CD4-positive, alpha-beta T cell (primary cell): ENCODE data around the gene ADGRB3. TPM values are rescaled to one million over a fixed set of nuclear protein-coding genes. Genes with fewer than 3 reads are reported as not detected.

Experiments used
- ATAC-seq: fragments of 200-7000 bp; cut with Tn5 transposase; one replicate; pipeline ENCODE4 v1.10.0; 2022; ENCODE audit warnings: mild to moderate bottlenecking; ENCODE audit not compliant: poor library complexity
- CTCF ChIA-PET: fragments of 350-600 bp; sonication (Branson Sonifier 250); formaldehyde crosslinking; loops from one replicate; lab custom pipeline; 2021; ENCODE audit warnings: antibody characterized with exemption, inconsistent platforms; lab: Charles Lee
- POLR2A ChIA-PET: fragments of 350-600 bp; sonication (Branson Sonifier 250); formaldehyde crosslinking; loops from one replicate; lab custom pipeline; 2021; ENCODE audit warnings: antibody characterized with exemption, inconsistent platforms; lab: Charles Lee
- DNase-seq, 14 experiments: peaks; one replicate each; pipeline ENCODE4 v3.0.0-alpha.2; 2013 to 2020; ENCODE audit warnings: mixed read lengths in 2 of 14
- H3K27ac ChIP-seq, 2 donors: one replicate each; pipeline versions ENCODE4 v1.5.1 to v1.7.0; 2013; ENCODE audit warnings: low read length in 2 of 2, low read depth in 1 of 2, mild to moderate bottlenecking in 1 of 2
- H3K27me3 ChIP-seq, 2 experiments: 1 replicate in 1 of 2; 2 replicates in 1 of 2; pipeline versions ENCODE4 v1.6.1 to v1.7.0; 2013; ENCODE audit warnings: low read length in 2 of 2, control low read depth in 1 of 2, mild to moderate bottlenecking in 1 of 2, moderate library complexity in 1 of 2; ENCODE audit not compliant: insufficient read depth in 2 of 2, control insufficient read depth in 1 of 2
- H3K36me3 ChIP-seq: one replicate; pipeline ENCODE4 v1.6.1; 2013; ENCODE audit warnings: low read length, control low read depth; ENCODE audit not compliant: insufficient read depth
- H3K4me1 ChIP-seq: one replicate; pipeline ENCODE4 v1.6.1; 2013; ENCODE audit warnings: low read length, control low read depth; ENCODE audit not compliant: insufficient read depth
- H3K4me3 ChIP-seq: one replicate; pipeline ENCODE4 v1.5.1; 2013; ENCODE audit warnings: mild to moderate bottlenecking, low read length, moderate library complexity
- H3K9me3 ChIP-seq, 2 experiments: 1 replicate in 1 of 2; 2 replicates in 1 of 2; pipeline versions ENCODE4 v1.6.1 to v1.7.0; 2013; ENCODE audit warnings: low read length in 2 of 2, mild to moderate bottlenecking in 2 of 2, control low read depth in 1 of 2, moderate library complexity in 1 of 2; ENCODE audit not compliant: control insufficient read depth in 1 of 2, insufficient read depth in 1 of 2
- H3K27ac Mint-ChIP-seq: one replicate; pipeline ENCODE4 v1.8.0; 2020; ENCODE audit warnings: mixed read lengths
- H3K27me3 Mint-ChIP-seq: one replicate; pipeline ENCODE4 v1.8.0; 2021; ENCODE audit warnings: mixed read lengths
- H3K36me3 Mint-ChIP-seq: one replicate; pipeline ENCODE4 v1.8.0; 2021; ENCODE audit warnings: low read depth, mixed read lengths
- H3K4me1 Mint-ChIP-seq: one replicate; pipeline ENCODE4 v1.8.0; 2021; ENCODE audit warnings: low read depth, mixed read lengths
- H3K4me3 Mint-ChIP-seq: one replicate; pipeline ENCODE4 v1.8.0; 2020; ENCODE audit warnings: mild to moderate bottlenecking, mixed read lengths
- H3K9me3 Mint-ChIP-seq: one replicate; pipeline ENCODE4 v1.8.0; 2020; ENCODE audit warnings: mixed read lengths
- CTCF ChIP-seq: fragments of 200-600 bp; IDR thresholded peaks from one replicate; pipeline ENCODE4 v1.8.0; 2022; ENCODE audit warnings: antibody characterized with exemption, mild to moderate bottlenecking
- intact Hi-C, 2 experiments: fragments of 100-400 bp; cut with DNase I in 1 of 2; cut with micrococcal nuclease in 1 of 2; formaldehyde crosslinking; loops; one replicate each; pipeline versions ENCODE4 v1.15.1 to v1.9.0; 2023 to 2025; cut with DNase I, micrococcal nuclease
- total RNA-seq, 174 experiments: library from RNA in 2 of 174; stranded (reverse) in 2 of 174; gene quantifications; one replicate each; pipeline ENCODE4 v1.2.3 and lab custom pipeline; 2021 to 2026

Gene ADGRB3
- total RNA-seq, 2 experiments from 2014 or later = not detected

- H3K4me1 ChIP-seq = no peaks in the 10 kb centered on the region
- no peaks in the 10 kb centered on the region for H3K4me1 Mint-ChIP-seq
- H3K9me3 Mint-ChIP-seq = no peaks in the 10 kb centered on the region
- H3K27ac Mint-ChIP-seq = no peak overlapping the region
- H3K27ac ChIP-seq = no peak overlapping the region
- intact Hi-C loops = no loop called here
- H3K27me3 ChIP-seq = no peaks in the 10 kb centered on the region
- H3K27me3 Mint-ChIP-seq = no peaks in the 10 kb centered on the region
- no peaks in the 10 kb centered on the region for H3K36me3 Mint-ChIP-seq
- POLR2A ChIA-PET = no interaction called here
- no peaks in the 10 kb centered on the region for H3K36me3 ChIP-seq
- CTCF ChIA-PET = no interaction called here
- H3K4me3 Mint-ChIP-seq = no peak overlapping the region
- no peak overlapping the region for H3K4me3 ChIP-seq
- TF ChIP-seq CTCF = no peak
- ATAC-seq (no peak), DNase-seq (no peak)
- no peaks in the 10 kb centered on the region for H3K9me3 ChIP-seq
Observed at GRCh38 chr6:68891419-68891818, 256.3 kb downstream of the ADGRB3 start.

DNA sequence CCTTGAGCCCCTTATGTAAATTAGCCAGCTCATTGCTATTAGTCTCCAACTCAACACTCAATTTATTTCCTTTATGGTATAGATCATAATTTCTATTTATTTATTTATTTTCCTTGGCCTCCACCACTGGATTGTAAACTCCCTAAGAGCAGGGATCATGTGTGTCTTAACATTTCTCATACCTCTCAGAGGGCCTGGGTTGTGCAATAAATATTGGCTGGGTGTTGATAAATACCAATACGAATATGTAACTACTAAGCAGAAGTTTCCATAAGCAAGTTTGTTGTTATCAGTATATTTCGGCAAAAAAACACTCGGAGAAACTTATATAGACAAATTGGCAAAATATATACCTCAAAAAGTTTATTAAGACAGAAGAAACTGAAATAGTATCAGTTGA is 257.4 kb downstream of the ADGRB3 start:
- H3K4me1 Mint-ChIP-seq = no peaks in the 10 kb centered on the region

DNA sequence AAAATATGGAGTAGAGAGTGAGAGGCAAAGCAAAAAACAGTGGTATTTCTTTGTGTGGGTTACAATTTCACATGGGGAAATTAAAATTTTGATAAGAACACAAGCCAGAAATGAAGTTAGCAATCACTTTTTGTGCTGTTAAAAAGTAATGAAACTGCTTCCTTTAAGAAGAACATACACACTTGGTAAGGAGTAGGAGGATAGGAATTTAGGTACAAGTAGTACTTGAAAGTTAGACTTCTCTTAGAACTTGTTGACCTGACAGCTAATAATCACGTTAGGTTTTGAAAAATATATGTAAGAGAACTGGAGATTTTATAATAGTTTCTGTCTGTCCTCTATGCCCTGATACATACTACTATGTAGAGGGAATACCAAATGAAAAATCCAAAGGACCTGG is 260.8 kb downstream of the ADGRB3 start:
- H3K27ac ChIP-seq = no peak overlapping the region

More for the DNA sequence above, 257.4 kb downstream of the ADGRB3 start:
- Mint-ChIP-seq H3K27me3 (no peaks in the 10 kb centered on the region), H3K27ac (no peak overlapping the region), H3K9me3 (no peaks in the 10 kb centered on the region), H3K36me3 (no peaks in the 10 kb centered on the region), H3K4me3 (no peak overlapping the region)
- no peaks in the 10 kb centered on the region for H3K4me1 ChIP-seq
- intact Hi-C loops = no loop called here
- ATAC-seq = no peak
- no peak for DNase-seq
- TF ChIP-seq CTCF = no peak
- POLR2A ChIA-PET = no interaction called here
- H3K27ac ChIP-seq = no peak overlapping the region
- no peaks in the 10 kb centered on the region for H3K36me3 ChIP-seq
- no peaks in the 10 kb centered on the region for H3K27me3 ChIP-seq
- CTCF ChIA-PET = no interaction called here
- H3K4me3 ChIP-seq = no peak overlapping the region
- no peaks in the 10 kb centered on the region for H3K9me3 ChIP-seq

More for the DNA sequence above, 260.8 kb downstream of the ADGRB3 start:
- CTCF ChIA-PET = no interaction called here
- H3K4me1 ChIP-seq = no peaks in the 10 kb centered on the region
- no peak for TF ChIP-seq CTCF
- no peaks in the 10 kb centered on the region for H3K36me3 ChIP-seq
- Mint-ChIP-seq H3K36me3 (no peaks in the 10 kb centered on the region), H3K4me3 (no peak overlapping the region), H3K4me1 (no peaks in the 10 kb centered on the region), H3K9me3 (no peaks in the 10 kb centered on the region), H3K27ac (no peak overlapping the region), H3K27me3 (no peaks in the 10 kb centered on the region)
- H3K4me3 ChIP-seq = no peak overlapping the region
- POLR2A ChIA-PET = no interaction called here
- no peaks in the 10 kb centered on the region for H3K9me3 ChIP-seq
- intact Hi-C loops = no loop called here
- no peak for ATAC-seq
- no peaks in the 10 kb centered on the region for H3K27me3 ChIP-seq
- DNase-seq = no peak
